D721Med (cell line): ENCODE data around the gene B4GALT5.
"Not testable (repeated sequence)": the region's sequence is repeated elsewhere in the genome, so short reads cannot be mapped to it uniquely, and the experiment has no call there.

Experiments
- DNase-seq: peaks from one replicate; pipeline ENCODE4 v3.0.0; 2011; ENCODE audit warnings: low spot score; ENCODE audit not compliant: insufficient read length
- FAIRE-seq: peaks from 2 replicates; lab custom pipeline; 2011; peaks lifted over from hg19 to GRCh38; lab: Jason Lieb, UNC
- CTCF ChIP-seq: IDR thresholded peaks from 2 replicates; pipeline ENCODE4 v1.5.1; 2012; ENCODE audit warnings: mild to moderate bottlenecking, control low read depth; ENCODE audit not compliant: insufficient read depth; ENCODE audit errors: missing control alignments

B4GALT5 gene

GRCh38 chr20:49633643-49634042, 80.0 kb downstream of the B4GALT5 start:
- DNase-seq (no peak), FAIRE-seq (no peak)
- no peak for TF ChIP-seq CTCF

GRCh38 chr20:49633023-49633422, 80.7 kb downstream of the B4GALT5 start:
- FAIRE-seq (no peak), DNase-seq (no peak)
- no peak for TF ChIP-seq CTCF

GRCh38 chr20:49631856-49632418, 81.7 kb downstream of the B4GALT5 start:
- FAIRE-seq (no peak), DNase-seq (no peak)
- no peak for TF ChIP-seq CTCF

GRCh38 chr20:49631061-49631716, 82.5 kb downstream of the B4GALT5 start:
- no peak for FAIRE-seq
- TF ChIP-seq CTCF: no peak
- DNase-seq: no peak

GRCh38 chr20:49630396-49630951, 83.2 kb downstream of the B4GALT5 start:
- DNase-seq (no peak), FAIRE-seq (no peak)
- no peak for TF ChIP-seq CTCF

GRCh38 chr20:49629606-49630005, 84.1 kb downstream of the B4GALT5 start:
- FAIRE-seq: no peak
- DNase-seq: no peak
- TF ChIP-seq CTCF: no peak

GRCh38 chr20:49628280-49628679, 85.4 kb downstream of the B4GALT5 start:
- FAIRE-seq, DNase-seq: not testable (repeated sequence)
